Measurements from ENCODE around the gene KRTAP10-4. TPM values are rescaled to one million over a fixed set of nuclear protein-coding genes. Genes with fewer than 3 reads are reported as not detected.

Gene KRTAP10-4
- total and polyA plus RNA-seq, 2 donors (not counting 3 experiments of a cell fraction or from before 2014, with no cell fraction given) = not detected

- Histone ChIP-seq H3K9me1 (replicated peaks; ENCODE audit: control insufficient read depth, extremely low read depth, insufficient read depth, low read length) (no peaks in the 10 kb centered on the region), H3K4me2 (ENCODE audit: insufficient read depth, low read length) (no peak overlapping the region), H4K20me1 (replicated peaks; ENCODE audit: control insufficient read depth, extremely low read depth, insufficient read depth, low read length) (no peaks in the 10 kb centered on the region), H3K79me2 (ENCODE audit: control insufficient read depth, insufficient read depth, low read length) (no peaks in the 10 kb centered on the region), H3K4me1 (ENCODE audit: control insufficient read depth, extremely low read depth, insufficient read depth, low read length) (no peaks in the 10 kb centered on the region), H3K27me3 (ENCODE audit: control insufficient read depth in 2 of 2, insufficient read depth in 2 of 2, low read length in 2 of 2) (peaks cover 0 to 3% of the 10 kb centered on the region in 2 experiments), H2AFZ (ENCODE audit: low read depth, low read length) (no peak overlapping the region), H3K9me3 (replicated peaks; ENCODE audit: control insufficient read depth, insufficient read depth, low read length) (no peaks in the 10 kb centered on the region), H3K9ac (replicated peaks; ENCODE audit: extremely low read depth, insufficient read depth, low read length) (no peak overlapping the region), H3K4me3 (replicated peaks in 1 of 3; ENCODE audit: insufficient read depth in 1 of 3, low read depth in 1 of 3, low read length in 3 of 3) (no peak overlapping the region), H3K27ac (ENCODE audit: insufficient read depth, low read depth, low read length) (no peak overlapping the region), H3K36me3 (ENCODE audit: control insufficient read depth in 2 of 2, extremely low read depth in 1 of 2, insufficient read depth in 2 of 2, low read length in 2 of 2) (no peaks in the 10 kb centered on the region)
- intact Hi-C loops (cut with micrococcal nuclease) = no loop called here
- TF ChIP-seq POLR2AphosphoS5 (IDR thresholded peaks at IDR 0.05; ENCODE audit: insufficient read depth, low read depth, low read length) = no peak
- TF ChIP-seq CTCF (IDR thresholded peaks at IDR 0.05; ENCODE audit: extremely low read depth in 1 of 2, insufficient read depth in 1 of 2, low read depth in 1 of 2, low read length in 2 of 2) = no peak
- TF ChIP-seq FOS (IDR thresholded peaks at IDR 0.05; ENCODE audit: borderline replicate concordance, insufficient read depth, low read length) = no peak
- TF ChIP-seq, protein P1, sequence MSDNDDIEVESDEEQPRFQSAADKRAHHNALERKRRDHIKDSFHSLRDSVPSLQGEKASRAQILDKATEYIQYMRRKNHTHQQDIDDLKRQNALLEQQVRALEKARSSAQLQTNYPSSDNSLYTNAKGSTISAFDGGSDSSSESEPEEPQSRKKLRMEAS (IDR thresholded peaks at IDR 0.05; ENCODE audit: insufficient read depth, insufficient read length) = no peak
- no peak for TF ChIP-seq EZH2 (IDR thresholded peaks at IDR 0.05; ENCODE audit: borderline replicate concordance, low read depth, low read length, severe bottlenecking)
- no peak for TF ChIP-seq POLR2A (IDR thresholded peaks at IDR 0.05; ENCODE audit: low read depth, low read length)
- TF ChIP-seq MYC (IDR thresholded peaks at IDR 0.05; ENCODE audit: low read depth, low read length) = no peak
- no peak for TF ChIP-seq JUN (IDR thresholded peaks at IDR 0.05; ENCODE audit: borderline replicate concordance, insufficient read depth, insufficient read length, low read depth)
- TF ChIP-seq GATA2 (IDR thresholded peaks at IDR 0.05; ENCODE audit: insufficient read depth, insufficient read length, low read depth, low read length) = no peak
- FAIRE-seq (no peak), DNase-seq (ENCODE audit: low read depth, low spot score) (no peak)
- POLR2A ChIA-PET = no interaction called here
- dilution Hi-C loops (cut with MboI; ENCODE audit: extremely low pct_ligation_motif_present, low sequenced_read_pairs) = no loop called here
- CTCF ChIA-PET = no interaction called here
- BruUV-seq (replicated peaks) = no TSS peak
Measured at GRCh38 chr21:44556879-44557278, 16.6 kb upstream of the KRTAP10-4 start.

Measured in endothelial cell of umbilical vein (primary cell).